Activated CD4-positive, alpha-beta T cell treated with anti-CD3 and anti-CD28 coated beads, Interleukin-2, amount 10 ng/mL, durations not matched to agents 24 days and 14 days (primary cell): ENCODE measurements around the gene KLF15. TPM values are rescaled to one million over a fixed set of nuclear protein-coding genes. Genes with fewer than 3 reads are reported as not detected.
A peak's percentile ranks its signal among the peaks of the same experiment; 100 is the strongest.

Source experiments
- DNase-seq: peaks from one replicate; pipeline ENCODE4 v3.0.0; 2022
- H3K27ac Mint-ChIP-seq: one replicate; pipeline ENCODE4 v1.8.0; 2022; ENCODE audit warnings: mild to moderate bottlenecking, mixed read lengths
- H3K27me3 Mint-ChIP-seq: one replicate; pipeline ENCODE4 v1.8.0; 2022; ENCODE audit warnings: mixed read lengths
- H3K36me3 Mint-ChIP-seq: one replicate; pipeline ENCODE4 v1.8.0; 2022; ENCODE audit warnings: low read depth, mild to moderate bottlenecking, mixed read lengths
- H3K4me1 Mint-ChIP-seq: one replicate; pipeline ENCODE4 v1.8.0; 2021; ENCODE audit warnings: mixed read lengths
- H3K4me3 Mint-ChIP-seq: one replicate; pipeline ENCODE4 v1.8.0; 2022; ENCODE audit warnings: mild to moderate bottlenecking, moderate library complexity, mixed read lengths
- H3K9me3 Mint-ChIP-seq: one replicate; pipeline ENCODE4 v1.8.0; 2021; ENCODE audit warnings: mixed read lengths
- intact Hi-C: fragments of 100-400 bp; cut with micrococcal nuclease; formaldehyde crosslinking; loops from one replicate; pipeline ENCODE4 v1.15.1; 2023
- total RNA-seq: library from RNA; stranded (reverse); gene quantifications from 2 replicates; pipeline ENCODE4 v1.2.3, GENCODE V29; 2022

KLF15 gene
- total RNA-seq, 1 donor from 2014 or later = 0.28 TPM

- H3K4me3 Mint-ChIP-seq = no peak overlapping the region
- H3K4me1 Mint-ChIP-seq = peaks cover 7% of the 10 kb centered on the region
- no peaks in the 10 kb centered on the region for H3K9me3 Mint-ChIP-seq
- peaks cover 39% of the 10 kb centered on the region for H3K27me3 Mint-ChIP-seq
- DNase-seq = no peak
- intact Hi-C loops = no loop called here
- H3K27ac Mint-ChIP-seq = no peak overlapping the region
- no peaks in the 10 kb centered on the region for H3K36me3 Mint-ChIP-seq
These were observed 3.0 kb upstream of the KLF15 start for GRCh38 chr3:126360046-126360713.

- intact Hi-C loops = loop anchor here (2.0 to 5.0 kb wide), 3 partner anchors 276 to 441 kb away; partner anchors contain the start of genes CHCHD6 and SLC41A3
- H3K9me3 Mint-ChIP-seq = no peaks in the 10 kb centered on the region
- H3K4me1 Mint-ChIP-seq = peaks cover 7% of the 10 kb centered on the region
- no peak overlapping the region for H3K4me3 Mint-ChIP-seq
- no peak overlapping the region for H3K27ac Mint-ChIP-seq
- no peak for DNase-seq
- H3K36me3 Mint-ChIP-seq = no peaks in the 10 kb centered on the region
- H3K27me3 Mint-ChIP-seq = peaks cover 44% of the 10 kb centered on the region
These were observed 1.6 kb upstream of the KLF15 start for GRCh38 chr3:126358816-126359181.

GRCh38 chr3:126358038-126358815 lies 1.0 kb upstream of the KLF15 start:
- no peak for DNase-seq
- H3K27ac Mint-ChIP-seq = peak overlapping the region; percentile 62
- intact Hi-C loops = loop anchor here (2.0 to 5.0 kb wide), 3 partner anchors 276 to 441 kb away; partner anchors contain the start of genes CHCHD6 and SLC41A3
- H3K27me3 Mint-ChIP-seq = peaks cover 44% of the 10 kb centered on the region
- H3K4me1 Mint-ChIP-seq = peaks cover 7% of the 10 kb centered on the region
- peak overlapping the region; percentile 86 for H3K4me3 Mint-ChIP-seq
- no peaks in the 10 kb centered on the region for H3K36me3 Mint-ChIP-seq
- H3K9me3 Mint-ChIP-seq = no peaks in the 10 kb centered on the region

- peaks cover 7% of the 10 kb centered on the region for H3K4me1 Mint-ChIP-seq
- peaks cover 42% of the 10 kb centered on the region for H3K27me3 Mint-ChIP-seq
- H3K4me3 Mint-ChIP-seq = peak overlapping the region; percentile 77
- H3K36me3 Mint-ChIP-seq = no peaks in the 10 kb centered on the region
- H3K9me3 Mint-ChIP-seq = no peaks in the 10 kb centered on the region
- intact Hi-C loops = loop anchor here (1.0 to 5.0 kb wide), 3 partner anchors 119 to 439 kb away; partner anchors contain the start of genes SLC41A3 and ZXDC
- H3K27ac Mint-ChIP-seq = peak overlapping the region; percentile 37
- DNase-seq = peak; percentile 64
These were observed 589 bp downstream of the KLF15 start for GRCh38 chr3:126356373-126357264.

GRCh38 chr3:126355777-126356372 lies 1.3 kb downstream of the KLF15 start:
- Mint-ChIP-seq H3K36me3 (no peaks in the 10 kb centered on the region), H3K27ac (peak overlapping the region; percentile 37), H3K9me3 (no peaks in the 10 kb centered on the region), H3K4me1 (peaks cover 7% of the 10 kb centered on the region), H3K27me3 (peaks cover 42% of the 10 kb centered on the region), H3K4me3 (peak overlapping the region; percentile 77)
- intact Hi-C loops = loop anchor here (5.0 kb wide), 2 partner anchors 274 to 439 kb away; partner anchors contain the start of gene SLC41A3
- no peak for DNase-seq

GRCh38 chr3:126355251-126355650 lies 2.0 kb downstream of the KLF15 start:
- DNase-seq = no peak
- Mint-ChIP-seq H3K4me3 (peak overlapping the region; percentile 16), H3K9me3 (no peaks in the 10 kb centered on the region), H3K36me3 (no peaks in the 10 kb centered on the region), H3K27me3 (peaks cover 41% of the 10 kb centered on the region), H3K27ac (no peak overlapping the region), H3K4me1 (peaks cover 7% of the 10 kb centered on the region)
- intact Hi-C loops = loop anchor here (5.0 kb wide), 2 partner anchors 273 to 438 kb away; partner anchors contain the start of gene SLC41A3

- intact Hi-C loops = loop anchor here (5.0 kb wide), 2 partner anchors 272 to 437 kb away; partner anchors contain the start of gene SLC41A3
- peaks cover 7% of the 10 kb centered on the region for H3K4me1 Mint-ChIP-seq
These were observed 2.4 kb downstream of the KLF15 start for GRCh38 chr3:126354776-126355175.

GRCh38 chr3:126353694-126354321 lies 3.4 kb downstream of the KLF15 start:
- H3K27me3 Mint-ChIP-seq = peaks cover 28% of the 10 kb centered on the region
- H3K9me3 Mint-ChIP-seq = no peaks in the 10 kb centered on the region
- H3K4me1 Mint-ChIP-seq = peaks cover 7% of the 10 kb centered on the region
- no peak for DNase-seq
- no peak overlapping the region for H3K4me3 Mint-ChIP-seq
- no peak overlapping the region for H3K27ac Mint-ChIP-seq
- intact Hi-C loops = no loop called here
- no peaks in the 10 kb centered on the region for H3K36me3 Mint-ChIP-seq

More at GRCh38 chr3:126354776-126355175, 2.4 kb downstream of the KLF15 start:
- no peaks in the 10 kb centered on the region for H3K36me3 Mint-ChIP-seq
- H3K27ac Mint-ChIP-seq = no peak overlapping the region
- H3K4me3 Mint-ChIP-seq = no peak overlapping the region
- H3K27me3 Mint-ChIP-seq = peaks cover 37% of the 10 kb centered on the region
- no peak for DNase-seq
- no peaks in the 10 kb centered on the region for H3K9me3 Mint-ChIP-seq

GRCh38 chr3:126352476-126353454 lies 4.4 kb downstream of the KLF15 start:
- no peak overlapping the region for H3K27ac Mint-ChIP-seq
- H3K4me3 Mint-ChIP-seq = no peak overlapping the region
- H3K27me3 Mint-ChIP-seq = peaks cover 19% of the 10 kb centered on the region
- H3K4me1 Mint-ChIP-seq = peaks cover 4% of the 10 kb centered on the region
- no peaks in the 10 kb centered on the region for H3K36me3 Mint-ChIP-seq
- no peak for DNase-seq
- intact Hi-C loops = no loop called here
- no peaks in the 10 kb centered on the region for H3K9me3 Mint-ChIP-seq

- H3K4me3 Mint-ChIP-seq = no peak overlapping the region
- no peaks in the 10 kb centered on the region for H3K9me3 Mint-ChIP-seq
- H3K27me3 Mint-ChIP-seq = peaks cover 16% of the 10 kb centered on the region
- peaks cover 4% of the 10 kb centered on the region for H3K4me1 Mint-ChIP-seq
- intact Hi-C loops = no loop called here
- H3K27ac Mint-ChIP-seq = no peak overlapping the region
- DNase-seq = no peak
- no peaks in the 10 kb centered on the region for H3K36me3 Mint-ChIP-seq
These were observed 5.3 kb downstream of the KLF15 start for GRCh38 chr3:126351771-126352475.

- Mint-ChIP-seq H3K27me3 (peaks cover 13% of the 10 kb centered on the region), H3K4me3 (no peak overlapping the region), H3K36me3 (no peaks in the 10 kb centered on the region), H3K4me1 (peaks cover 1% of the 10 kb centered on the region), H3K9me3 (no peaks in the 10 kb centered on the region), H3K27ac (no peak overlapping the region)
- intact Hi-C loops = no loop called here
- no peak for DNase-seq
These were observed 6.0 kb downstream of the KLF15 start for GRCh38 chr3:126351086-126351770.
